H1 (cell line): Measurements from ENCODE around the gene DOK3. TPM values are rescaled to one million over a fixed set of nuclear protein-coding genes. Genes with fewer than 3 reads are reported as not detected.

Experiments used
- CTCF ChIA-PET: fragments of 300-600 bp; sonication (Branson Sonifier 250); formaldehyde crosslinking; loops from one replicate; lab custom pipeline; 2021; ENCODE audit not compliant: partially characterized antibody; lab: Charles Lee
- POLR2A ChIA-PET: fragments of 300-600 bp; sonication (Branson Sonifier 250); formaldehyde crosslinking; loops from one replicate; lab custom pipeline; 2021; ENCODE audit warnings: inconsistent platforms; ENCODE audit not compliant: partially characterized antibody; lab: Charles Lee
- DNase-seq, 2 experiments: peaks; one replicate each; pipeline versions ENCODE4 v3.0.0 to v3.0.0-alpha.2; 2010 to 2022; ENCODE audit warnings: low spot score in 2 of 2, low read depth in 1 of 2, mixed read lengths in 1 of 2
- FAIRE-seq: peaks from 2 replicates; lab custom pipeline; 2011; peaks lifted over from hg19 to GRCh38; lab: Jason Lieb, UNC
- H2AFZ ChIP-seq: 2 replicates; pipeline ENCODE4 v1.8.1; 2012; ENCODE audit warnings: low read length, inconsistent platforms
- H2AK5ac ChIP-seq: 2 replicates; pipeline ENCODE4 v1.6.1; 2013; ENCODE audit warnings: low read depth, low read length
- H2BK120ac ChIP-seq: replicated peaks from 2 replicates; pipeline ENCODE3; 2013; ENCODE audit warnings: low read depth, low read length, inconsistent platforms
- H2BK12ac ChIP-seq: 2 replicates; pipeline ENCODE4 v1.6.1; 2013; ENCODE audit warnings: low read depth, low read length
- H2BK15ac ChIP-seq: 2 replicates; pipeline ENCODE4 v1.6.1; 2013; ENCODE audit warnings: low read length
- H2BK20ac ChIP-seq: 2 replicates; pipeline ENCODE4 v1.6.1; 2013; ENCODE audit warnings: low read length
- H2BK5ac ChIP-seq: 2 replicates; pipeline ENCODE4 v1.6.1; 2013; ENCODE audit warnings: low read depth, low read length
- H3K14ac ChIP-seq: 2 replicates; pipeline ENCODE4 v1.6.1; 2013; ENCODE audit warnings: inconsistent platforms; ENCODE audit not compliant: insufficient read length
- H3K18ac ChIP-seq: 2 replicates; pipeline ENCODE4 v1.6.1; 2013; ENCODE audit warnings: low read length; ENCODE audit errors: extremely low read depth
- H3K23ac ChIP-seq: 2 replicates; pipeline ENCODE4 v1.6.1; 2013; ENCODE audit warnings: inconsistent platforms; ENCODE audit not compliant: insufficient read length
- H3K23me2 ChIP-seq: 2 replicates; pipeline ENCODE4 v1.6.1; 2013; ENCODE audit warnings: low read depth, low read length
- H3K27ac ChIP-seq: 2 replicates; pipeline ENCODE4 v1.6.1; 2011; ENCODE audit warnings: low read depth, low read length, inconsistent platforms
- H3K27me3 ChIP-seq, 4 experiments: replicated peaks in 1 of 4; 1 replicate in 1 of 4; 2 replicates in 3 of 4; pipeline versions ENCODE4 v1.6.1 to v1.8.1; 2011 to 2013; ENCODE audit warnings: low read length in 3 of 4, mild to moderate bottlenecking in 3 of 4, inconsistent platforms in 2 of 4, mixed read lengths in 2 of 4, moderate library complexity in 1 of 4; ENCODE audit not compliant: control insufficient read depth in 3 of 4, insufficient read depth in 3 of 4; ENCODE audit errors: extremely low read depth in 1 of 4
- H3K36me3 ChIP-seq, 4 experiments: 2 replicates each; pipeline versions ENCODE4 v1.6.1 to v1.8.1; 2011 to 2013; ENCODE audit warnings: mild to moderate bottlenecking in 4 of 4, low read length in 3 of 4, moderate library complexity in 2 of 4, control low read depth in 1 of 4, inconsistent platforms in 1 of 4; ENCODE audit not compliant: insufficient read depth in 4 of 4, control insufficient read depth in 2 of 4
- H3K4ac ChIP-seq: replicated peaks from 2 replicates; pipeline ENCODE3; 2013; ENCODE audit warnings: low read length, low read depth, mixed read lengths, inconsistent platforms; ENCODE audit not compliant: insufficient read length
- H3K4me1 ChIP-seq, 4 experiments: replicated peaks in 1 of 4; 1 replicate in 1 of 4; 2 replicates in 3 of 4; pipeline versions ENCODE4 v1.6.1 to v1.8.1; 2011 to 2013; ENCODE audit warnings: low read length in 3 of 4, inconsistent platforms in 2 of 4, mixed read lengths in 1 of 4; ENCODE audit not compliant: insufficient read depth in 4 of 4, control insufficient read depth in 3 of 4
- H3K4me2 ChIP-seq, 2 experiments: 2 replicates each; pipeline versions ENCODE4 v1.6.1 to v1.8.1; 2011 to 2013; ENCODE audit warnings: low read depth in 2 of 2, low read length in 2 of 2, control low read depth in 1 of 2, inconsistent platforms in 1 of 2, mild to moderate bottlenecking in 1 of 2; ENCODE audit not compliant: insufficient read depth in 1 of 2
- H3K4me3 ChIP-seq, 4 experiments: fragments of 200-600, 300-600 bp in 1 of 4; sonication (generic), shearing (Covaris generic), sonication (Bioruptor Twin) in 1 of 4; 2 replicates each; pipeline versions ENCODE4 v1.5.1 to v1.8.1; 2011 to 2016; ENCODE audit warnings: low read length in 4 of 4, low read depth in 3 of 4, control low read depth in 2 of 4, inconsistent platforms in 2 of 4, mild to moderate bottlenecking in 2 of 4, mixed read lengths in 1 of 4, moderate library complexity in 1 of 4; ENCODE audit not compliant: insufficient read depth in 2 of 4; ENCODE audit errors: extremely low read depth in 1 of 4
- H3K56ac ChIP-seq: replicated peaks from 2 replicates; pipeline ENCODE3; 2013; ENCODE audit warnings: low read depth, mild to moderate bottlenecking, mixed read lengths, low read length, inconsistent platforms; ENCODE audit not compliant: insufficient read length
- H3K79me1 ChIP-seq: 2 replicates; pipeline ENCODE4 v1.6.1; 2013; ENCODE audit warnings: low read depth, low read length, control low read depth
- H3K79me2 ChIP-seq, 2 experiments: 2 replicates each; pipeline versions ENCODE4 v1.6.1 to v1.8.1; 2012 to 2013; ENCODE audit warnings: low read length in 2 of 2, mild to moderate bottlenecking in 2 of 2, inconsistent platforms in 1 of 2; ENCODE audit not compliant: insufficient read depth in 2 of 2, control insufficient read depth in 1 of 2
- H3K9ac ChIP-seq, 4 experiments: replicated peaks in 1 of 4; 1 replicate in 1 of 4; 2 replicates in 3 of 4; pipeline versions ENCODE4 v1.6.1 to v1.8.1; 2011 to 2013; ENCODE audit warnings: low read depth in 3 of 4, low read length in 3 of 4, control low read depth in 2 of 4, mild to moderate bottlenecking in 2 of 4, moderate library complexity in 2 of 4, inconsistent platforms in 1 of 4; ENCODE audit errors: extremely low read depth in 1 of 4
- H3K9me3 ChIP-seq, 2 experiments: 2 replicates each; pipeline versions ENCODE4 v1.6.1 to v1.8.1; 2012 to 2013; ENCODE audit warnings: mild to moderate bottlenecking in 2 of 2, moderate library complexity in 2 of 2, control low read depth in 1 of 2, inconsistent platforms in 1 of 2, low read depth in 1 of 2, low read length in 1 of 2, mixed read lengths in 1 of 2; ENCODE audit not compliant: insufficient read depth in 2 of 2
- H4K20me1 ChIP-seq, 2 experiments: replicated peaks in 1 of 2; 2 replicates each; pipeline versions ENCODE3 to v1.8.1; 2011 to 2013; ENCODE audit warnings: inconsistent platforms in 2 of 2, low read length in 2 of 2, mild to moderate bottlenecking in 1 of 2; ENCODE audit not compliant: insufficient read depth in 2 of 2, control insufficient read depth in 1 of 2
- H4K5ac ChIP-seq: 2 replicates; pipeline ENCODE4 v1.6.1; 2013; ENCODE audit warnings: low read length, low read depth, mixed read lengths, inconsistent platforms; ENCODE audit not compliant: insufficient read length
- H4K8ac ChIP-seq: 2 replicates; pipeline ENCODE4 v1.8.0; 2013; ENCODE audit warnings: mild to moderate bottlenecking, moderate library complexity, low read length, inconsistent platforms; ENCODE audit not compliant: insufficient read depth; ENCODE audit errors: extremely low read depth
- H4K91ac ChIP-seq: replicated peaks from 2 replicates; pipeline ENCODE3; 2013; ENCODE audit warnings: low read length, mixed read lengths, inconsistent platforms; ENCODE audit not compliant: insufficient read length
- ATF3 ChIP-seq: IDR thresholded peaks from 2 replicates; pipeline ENCODE4 v1.6.1; 2011; ENCODE audit warnings: low read depth, mild to moderate bottlenecking, low read length; ENCODE audit not compliant: insufficient read depth
- GTF2F1 ChIP-seq: IDR thresholded peaks from 2 replicates; pipeline ENCODE4 v1.6.1; 2012; ENCODE audit warnings: low read depth, low read length, improper control_type of control experiment, borderline replicate concordance
- KDM4A ChIP-seq: IDR thresholded peaks from one replicate; pipeline ENCODE4 v1.7.1; 2012; ENCODE audit warnings: low read depth, mild to moderate bottlenecking, moderate library complexity, low read length, inconsistent platforms; ENCODE audit not compliant: severe bottlenecking
- NANOG ChIP-seq: IDR thresholded peaks from 2 replicates; pipeline ENCODE4 v1.6.1; 2011; ENCODE audit warnings: low read length, low read depth, mild to moderate bottlenecking, inconsistent platforms; ENCODE audit not compliant: insufficient read depth, poor library complexity, severe bottlenecking
- SP1 ChIP-seq: IDR thresholded peaks from 2 replicates; pipeline ENCODE4 v1.6.1; 2011; ENCODE audit warnings: low read depth, low read length
- TEAD4 ChIP-seq: IDR thresholded peaks from 2 replicates; pipeline ENCODE4 v1.6.1; 2012; ENCODE audit warnings: low read depth, low read length, inconsistent platforms, mixed read lengths
- ZNF274 ChIP-seq: IDR thresholded peaks from 2 replicates; pipeline ENCODE4 v1.7.0; 2012; ENCODE audit warnings: low read length, borderline replicate concordance; ENCODE audit errors: extremely low read depth
- WGBS, 2 experiments: shearing (Covaris generic) in 1 of 2; methylation state at CpG; one replicate each; pipeline versions ENCODE4 v1.1.6 to v1.1.7; 2013 to 2015; ENCODE audit warnings: low lambda C conversion rate in 2 of 2, mixed read lengths in 2 of 2, inconsistent platforms in 1 of 2, low coverage in 1 of 2, missing lambda C conversion rate in 1 of 2; ENCODE audit not compliant: insufficient replicate concordance in 2 of 2, insufficient coverage in 1 of 2, insufficient read length in 1 of 2; ENCODE audit errors: extremely low coverage in 1 of 2, missing lambda C conversion rate in 1 of 2; 5-methylcytosine and 5-hydroxymethylcytosine counted together
- polyA plus RNA-seq, 7 experiments: library from polyadenylated mRNA; depleted of rRNA in 3 of 7; stranded (reverse) in 5 of 7; unstranded in 2 of 7; fragments of >200 nt in 5 of 7; fragments of 200-250 nt in 2 of 7; gene quantifications; 1 replicate in 5 of 7; 2 replicates in 1 of 7; 4 replicates in 1 of 7; pipeline versions ENCODE4 v1.2.1 to v1.2.3, GENCODE V29; 2011 to 2013; ENCODE audit warnings: missing spikeins in 2 of 7, mixed read lengths in 2 of 7
- total RNA-seq: library from RNA; stranded (reverse); fragmentation: NEBNext Ultra II Directional; extraction: Animal tissue kit (Norgen Biotek cat#: 25700); gene quantifications from 2 replicates; pipeline ENCODE4 v1.2.1, GENCODE V29; 2021

DOK3 gene
- total and polyA plus RNA-seq, 2 of the 8 experiments (the other 6 are each of a cell fraction or from before 2014, with no cell fraction given): 4.2 to 6.4 TPM

- no peak overlapping the region for H3K9ac ChIP-seq
- H3K56ac ChIP-seq: no peak overlapping the region
- H4K8ac ChIP-seq: no peak overlapping the region; the same call in 1 of the 2 replicates
- H4K5ac ChIP-seq: no peak overlapping the region
- no peak overlapping the region for H3K18ac ChIP-seq
- peaks cover 5% of the 10 kb centered on the region; the same call in 1 of the 2 replicates for H3K79me1 ChIP-seq
- no peak overlapping the region for H2AK5ac ChIP-seq
- no peak overlapping the region for H2BK12ac ChIP-seq
- DNase-seq (no peak), FAIRE-seq (no peak)
- no peak overlapping the region for H2BK20ac ChIP-seq
- H3K4ac ChIP-seq: no peak overlapping the region
- no peak overlapping the region for H2BK15ac ChIP-seq
- H3K4me2 ChIP-seq: no peak overlapping the region
- H3K27me3 ChIP-seq: no peaks in the 10 kb centered on the region
- 97% methylated on average over 14 of the region's 15 CpGs; no CpG with 5 or more reads in 1 of the 2 experiments for WGBS, 2 experiments
- peaks cover 0 to 9% of the 10 kb centered on the region in 2 experiments; a peak in 1 of 4 replicates for H3K79me2 ChIP-seq
- no peak overlapping the region for H3K27ac ChIP-seq
- H3K23ac ChIP-seq: no peak overlapping the region
- ChIA-PET POLR2A (interaction anchor here (0.8 to 4.7 kb wide), 5 partner anchors 9 to 29 kb away, joined by 3 to 53 read pairs (median 3); partner anchors contain the start of gene PDLIM7), CTCF (interaction anchor here (1.0 to 20.8 kb wide), 2 partner anchors 11 to 23 kb away, joined by 3 to 306 read pairs; no protein-coding TSS in a partner anchor)
- H3K9me3 ChIP-seq: no peaks in the 10 kb centered on the region
- H3K14ac ChIP-seq: no peak overlapping the region
- peaks cover 0 to 18% of the 10 kb centered on the region in 2 experiments for H4K20me1 ChIP-seq
- H2BK5ac ChIP-seq: no peak overlapping the region
- H3K23me2 ChIP-seq: peaks cover 8% of the 10 kb centered on the region
- peaks cover 4 to 18% (median 12%) of the 10 kb centered on the region in 4 experiments; a peak in 6 of 7 replicates for H3K4me1 ChIP-seq
- no peak overlapping the region for H2AFZ ChIP-seq
- no peak overlapping the region for H4K91ac ChIP-seq
- H3K4me3 ChIP-seq: no peak overlapping the region
- TF ChIP-seq KDM4A (no peak), SP1 (no peak), GTF2F1 (no peak), ZNF274 (no peak), ATF3 (no peak), NANOG (no peak), TEAD4 (no peak)
- H2BK120ac ChIP-seq: no peak overlapping the region
- peaks cover 27 to 50% (median 47%) of the 10 kb centered on the region in 4 experiments for H3K36me3 ChIP-seq
Observed at GRCh38 chr5:177513500-177513899, 3.9 kb upstream of the DOK3 start.
